SK-N-SH (cell line): ENCODE data around the gene OBP2B. TPM values are rescaled to one million over a fixed set of nuclear protein-coding genes. Genes with fewer than 3 reads are reported as not detected.

Experiments used
- CTCF ChIA-PET: fragments of 300-600, 350-600 bp; formaldehyde crosslinking; extraction: SDS; loops from one replicate; lab custom pipeline; 2021; lab: Yijun Ruan, JAX
- POLR2A ChIA-PET: fragments of 350-600 bp; sonication (Branson Sonifier 250); formaldehyde crosslinking; extraction: SDS; loops from one replicate; lab custom pipeline; 2020; ENCODE audit warnings: antibody characterized with exemption, inconsistent platforms; lab: Yijun Ruan, JAX
- DNase-seq: peaks from one replicate; pipeline ENCODE4 v3.0.0; 2012
- H2AFZ ChIP-seq: fragments of 200-600 bp; sonication (generic); 2 replicates; pipeline ENCODE4 v1.8.1; 2016; ENCODE audit warnings: antibody characterized with exemption, mild to moderate bottlenecking, low read depth
- H3F3A ChIP-seq: fragments of 200-600 bp; sonication (generic); replicated peaks from 2 replicates; pipeline ENCODE3; 2016; ENCODE audit warnings: antibody characterized with exemption, mild to moderate bottlenecking; ENCODE audit not compliant: insufficient read depth
- H3K27ac ChIP-seq, 2 experiments: fragments of 200-500 bp in 1 of 2; fragments of 200-600 bp in 1 of 2; sonication (Bioruptor generic) in 1 of 2; sonication (generic), shearing (Covaris generic) in 1 of 2; 2 replicates each; pipeline versions ENCODE4 v1.5.1 to v1.6.1; 2014 to 2016; ENCODE audit warnings: low read depth in 2 of 2, inconsistent platforms in 1 of 2, low read length in 1 of 2, mild to moderate bottlenecking in 1 of 2, mixed read lengths in 1 of 2
- H3K27me3 ChIP-seq: fragments of 200-600 bp; sonication (generic), shearing (Covaris generic); 2 replicates; pipeline ENCODE4 v1.6.1; 2016; ENCODE audit warnings: mixed run types; ENCODE audit not compliant: insufficient read depth
- H3K36me3 ChIP-seq, 2 experiments: fragments of 200-500 bp in 1 of 2; fragments of 200-600 bp in 1 of 2; sonication (Bioruptor generic) in 1 of 2; sonication (generic) in 1 of 2; replicated peaks in 1 of 2; 2 replicates each; pipeline versions ENCODE3 to v1.5.1; 2014 to 2016; ENCODE audit warnings: low read length in 1 of 2, mild to moderate bottlenecking in 1 of 2; ENCODE audit not compliant: insufficient read depth in 2 of 2, control insufficient read depth in 1 of 2
- H3K4me1 ChIP-seq, 2 experiments: fragments of 200-500 bp in 1 of 2; fragments of 200-600 bp in 1 of 2; sonication (Bioruptor generic) in 1 of 2; sonication (generic), shearing (Covaris generic) in 1 of 2; 2 replicates each; pipeline versions ENCODE4 v1.5.1 to v1.6.1; 2014 to 2016; ENCODE audit warnings: low read depth in 1 of 2, low read length in 1 of 2, mixed run types in 1 of 2; ENCODE audit not compliant: insufficient read depth in 2 of 2, control insufficient read depth in 1 of 2
- H3K4me2 ChIP-seq: fragments of 200-600 bp; sonication (generic), shearing (Covaris generic); 2 replicates; pipeline ENCODE4 v1.6.1; 2017; ENCODE audit warnings: mixed run types
- H3K4me3 ChIP-seq, 2 experiments: fragments of 200-500 bp in 1 of 2; fragments of 200-600 bp in 1 of 2; sonication (Bioruptor generic) in 1 of 2; sonication (generic), shearing (Covaris generic) in 1 of 2; 2 replicates each; pipeline versions ENCODE4 v1.5.1 to v1.8.1; 2014 to 2016; ENCODE audit warnings: low read depth in 2 of 2, inconsistent platforms in 1 of 2, low read length in 1 of 2, mild to moderate bottlenecking in 1 of 2, mixed read lengths in 1 of 2, moderate library complexity in 1 of 2
- H3K79me2 ChIP-seq: fragments of 200-600 bp; sonication (generic); 2 replicates; pipeline ENCODE4 v1.8.1; 2017; ENCODE audit warnings: mild to moderate bottlenecking; ENCODE audit not compliant: insufficient read depth
- H3K9ac ChIP-seq: fragments of 200-600 bp; sonication (generic); 2 replicates; pipeline ENCODE4 v1.6.1; 2017; ENCODE audit warnings: mixed run types
- H3K9me2 ChIP-seq: fragments of 200-600 bp; sonication (generic); 2 replicates; pipeline ENCODE4 v1.6.1; 2017; ENCODE audit warnings: mixed run types
- H3K9me3 ChIP-seq: fragments of 200-600 bp; sonication (generic); 2 replicates; pipeline ENCODE4 v1.6.1; 2017; ENCODE audit warnings: mixed run types, mild to moderate bottlenecking, moderate library complexity
- H4K20me1 ChIP-seq: fragments of 200-600 bp; sonication (generic); 2 replicates; pipeline ENCODE4 v1.6.1; 2017; ENCODE audit warnings: mild to moderate bottlenecking, mixed run types; ENCODE audit not compliant: insufficient read depth
- CHD2 ChIP-seq: fragments of 150-350 bp; IDR thresholded peaks from 2 replicates; pipeline ENCODE4 v1.6.1; 2018; ENCODE audit warnings: low read length; ENCODE audit not compliant: partially characterized antibody
- EP300 ChIP-seq, 2 experiments: IDR thresholded peaks; 2 replicates each; pipeline versions ENCODE4 v1.4.0 to v1.6.1; 2012; ENCODE audit warnings: borderline replicate concordance in 1 of 2, low read depth in 1 of 2, low read length in 1 of 2
- EZH2phosphoT487 ChIP-seq: fragments of 200-600 bp; sonication (generic); IDR thresholded peaks from 2 replicates; pipeline ENCODE4 v1.6.1; 2017; ENCODE audit warnings: low read depth, mixed run types, mild to moderate bottlenecking, antibody characterized with exemption, moderate library complexity, borderline replicate concordance
- FOXJ3 ChIP-seq: sonication (generic); formaldehyde crosslinking; IDR thresholded peaks from 2 replicates; pipeline ENCODE4 v1.5.1; 2020; ENCODE audit warnings: mild to moderate bottlenecking, missing genetic modification reagents
- GATA2 ChIP-seq: sonication (generic); formaldehyde crosslinking; IDR thresholded peaks from 2 replicates; pipeline ENCODE4 v1.5.0; 2020; ENCODE audit warnings: mild to moderate bottlenecking, missing genetic modification reagents
- MXI1 ChIP-seq: IDR thresholded peaks from 2 replicates; pipeline ENCODE4 v1.6.1; 2012; ENCODE audit warnings: mild to moderate bottlenecking, low read depth, low read length, improper control_type of control experiment
- NRF1 ChIP-seq: IDR thresholded peaks from 2 replicates; pipeline ENCODE4 v1.6.1; 2012; ENCODE audit warnings: low read depth, mild to moderate bottlenecking, low read length
- POLR2AphosphoS5 ChIP-seq: IDR thresholded peaks from 2 replicates; pipeline ENCODE4 v1.6.1; 2012; ENCODE audit warnings: low read depth, low read length
- RAD21 ChIP-seq: IDR thresholded peaks from 2 replicates; pipeline ENCODE4 v1.6.1; 2012; ENCODE audit warnings: mild to moderate bottlenecking, low read length
- RCOR1 ChIP-seq: fragments of 150-350 bp; IDR thresholded peaks from 2 replicates; pipeline ENCODE4 v1.6.1; 2017; ENCODE audit warnings: antibody characterized with exemption, low read length
- RXRA ChIP-seq: IDR thresholded peaks from 2 replicates; pipeline ENCODE4 v1.4.0; 2012; ENCODE audit warnings: low read depth, mild to moderate bottlenecking, borderline replicate concordance
- SIN3A ChIP-seq: IDR thresholded peaks from 2 replicates; pipeline ENCODE4 v1.6.1; 2012; ENCODE audit warnings: low read depth, mild to moderate bottlenecking, low read length, moderate library complexity, borderline replicate concordance
- TEAD4 ChIP-seq: IDR thresholded peaks from 2 replicates; pipeline ENCODE4 v1.4.0; 2012; ENCODE audit warnings: mild to moderate bottlenecking, borderline replicate concordance; ENCODE audit not compliant: insufficient read depth
- polyA plus RNA-seq, 3 experiments: library from polyadenylated mRNA; depleted of rRNA; stranded (reverse); fragments of >200 nt; gene quantifications; 2 replicates each; pipeline ENCODE4 v1.2.3, GENCODE V29; 2012
- TF ChIP-seq, protein P1 (sequence below): fragments of 200-600 bp; sonication (generic); IDR thresholded peaks from 2 replicates; pipeline ENCODE4 v1.6.1; 2017; ENCODE audit warnings: antibody characterized with exemption, mild to moderate bottlenecking, moderate library complexity
- TF ChIP-seq, protein P2 (sequence below): IDR thresholded peaks from 2 replicates; pipeline ENCODE4 v1.6.1; 2012; ENCODE audit warnings: mild to moderate bottlenecking, low read depth, low read length, moderate library complexity
- TF ChIP-seq, protein P3 (sequence below): IDR thresholded peaks from 2 replicates; pipeline ENCODE4 v1.4.0; 2012; ENCODE audit warnings: low read depth

The OBP2B gene
- polyA plus RNA-seq, 1 of the 3 experiments (the other 2 are of a cell fraction) = not detected

DNA sequence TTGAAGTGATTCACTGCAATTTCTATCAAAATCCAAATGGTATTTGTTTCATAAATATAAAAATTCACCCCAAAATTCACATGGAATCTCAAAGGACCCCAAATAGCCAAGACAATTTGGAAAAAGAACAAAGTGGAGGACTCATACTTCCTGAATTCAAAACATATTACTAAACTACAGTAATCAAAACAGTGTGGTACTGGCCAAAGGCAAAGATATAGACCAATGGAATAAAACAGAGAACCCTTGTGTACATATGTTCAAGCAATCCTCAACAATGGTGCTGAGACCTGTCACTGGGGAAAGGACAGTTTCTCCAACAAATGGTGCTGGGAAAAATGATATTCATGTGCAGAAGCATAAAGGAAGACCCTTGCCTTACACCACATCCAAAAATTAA is 14.0 kb downstream of the OBP2B start:
- no peaks in the 10 kb centered on the region for H3K36me3 ChIP-seq
- H3K9me3 ChIP-seq = no peaks in the 10 kb centered on the region
- ChIA-PET POLR2A (no interaction called here), CTCF (interaction anchor here (1.2 kb wide), 1 partner anchor 13 kb away, joined by 4 read pairs; no protein-coding TSS in a partner anchor)
- peaks cover 39% of the 10 kb centered on the region for H3K27me3 ChIP-seq
- H3K4me3 ChIP-seq = no peak overlapping the region
- no peaks in the 10 kb centered on the region for H3K9me2 ChIP-seq
- H3K4me1 ChIP-seq = no peaks in the 10 kb centered on the region
- H3K9ac ChIP-seq = no peak overlapping the region
- H3K4me2 ChIP-seq = no peak overlapping the region
- H2AFZ ChIP-seq = no peak overlapping the region
- no peak overlapping the region for H3K27ac ChIP-seq
- no peak for DNase-seq
- H3K79me2 ChIP-seq = no peaks in the 10 kb centered on the region
- H3F3A ChIP-seq = no peaks in the 10 kb centered on the region
- H4K20me1 ChIP-seq = no peaks in the 10 kb centered on the region
- TF ChIP-seq CHD2 = no peak
- no peak for TF ChIP-seq RCOR1
- TF ChIP-seq TEAD4 = no peak
- TF ChIP-seq, protein P1, sequence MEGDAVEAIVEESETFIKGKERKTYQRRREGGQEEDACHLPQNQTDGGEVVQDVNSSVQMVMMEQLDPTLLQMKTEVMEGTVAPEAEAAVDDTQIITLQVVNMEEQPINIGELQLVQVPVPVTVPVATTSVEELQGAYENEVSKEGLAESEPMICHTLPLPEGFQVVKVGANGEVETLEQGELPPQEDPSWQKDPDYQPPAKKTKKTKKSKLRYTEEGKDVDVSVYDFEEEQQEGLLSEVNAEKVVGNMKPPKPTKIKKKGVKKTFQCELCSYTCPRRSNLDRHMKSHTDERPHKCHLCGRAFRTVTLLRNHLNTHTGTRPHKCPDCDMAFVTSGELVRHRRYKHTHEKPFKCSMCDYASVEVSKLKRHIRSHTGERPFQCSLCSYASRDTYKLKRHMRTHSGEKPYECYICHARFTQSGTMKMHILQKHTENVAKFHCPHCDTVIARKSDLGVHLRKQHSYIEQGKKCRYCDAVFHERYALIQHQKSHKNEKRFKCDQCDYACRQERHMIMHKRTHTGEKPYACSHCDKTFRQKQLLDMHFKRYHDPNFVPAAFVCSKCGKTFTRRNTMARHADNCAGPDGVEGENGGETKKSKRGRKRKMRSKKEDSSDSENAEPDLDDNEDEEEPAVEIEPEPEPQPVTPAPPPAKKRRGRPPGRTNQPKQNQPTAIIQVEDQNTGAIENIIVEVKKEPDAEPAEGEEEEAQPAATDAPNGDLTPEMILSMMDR = no peak
- TF ChIP-seq GATA2 (CRISPR knock-in tag) = no peak
- no peak for TF ChIP-seq MXI1
- TF ChIP-seq, protein P2, sequence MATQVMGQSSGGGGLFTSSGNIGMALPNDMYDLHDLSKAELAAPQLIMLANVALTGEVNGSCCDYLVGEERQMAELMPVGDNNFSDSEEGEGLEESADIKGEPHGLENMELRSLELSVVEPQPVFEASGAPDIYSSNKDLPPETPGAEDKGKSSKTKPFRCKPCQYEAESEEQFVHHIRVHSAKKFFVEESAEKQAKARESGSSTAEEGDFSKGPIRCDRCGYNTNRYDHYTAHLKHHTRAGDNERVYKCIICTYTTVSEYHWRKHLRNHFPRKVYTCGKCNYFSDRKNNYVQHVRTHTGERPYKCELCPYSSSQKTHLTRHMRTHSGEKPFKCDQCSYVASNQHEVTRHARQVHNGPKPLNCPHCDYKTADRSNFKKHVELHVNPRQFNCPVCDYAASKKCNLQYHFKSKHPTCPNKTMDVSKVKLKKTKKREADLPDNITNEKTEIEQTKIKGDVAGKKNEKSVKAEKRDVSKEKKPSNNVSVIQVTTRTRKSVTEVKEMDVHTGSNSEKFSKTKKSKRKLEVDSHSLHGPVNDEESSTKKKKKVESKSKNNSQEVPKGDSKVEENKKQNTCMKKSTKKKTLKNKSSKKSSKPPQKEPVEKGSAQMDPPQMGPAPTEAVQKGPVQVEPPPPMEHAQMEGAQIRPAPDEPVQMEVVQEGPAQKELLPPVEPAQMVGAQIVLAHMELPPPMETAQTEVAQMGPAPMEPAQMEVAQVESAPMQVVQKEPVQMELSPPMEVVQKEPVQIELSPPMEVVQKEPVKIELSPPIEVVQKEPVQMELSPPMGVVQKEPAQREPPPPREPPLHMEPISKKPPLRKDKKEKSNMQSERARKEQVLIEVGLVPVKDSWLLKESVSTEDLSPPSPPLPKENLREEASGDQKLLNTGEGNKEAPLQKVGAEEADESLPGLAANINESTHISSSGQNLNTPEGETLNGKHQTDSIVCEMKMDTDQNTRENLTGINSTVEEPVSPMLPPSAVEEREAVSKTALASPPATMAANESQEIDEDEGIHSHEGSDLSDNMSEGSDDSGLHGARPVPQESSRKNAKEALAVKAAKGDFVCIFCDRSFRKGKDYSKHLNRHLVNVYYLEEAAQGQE = no peak
- TF ChIP-seq SIN3A = no peak
- TF ChIP-seq POLR2AphosphoS5 = no peak
- no peak for TF ChIP-seq EZH2phosphoT487
- TF ChIP-seq EP300 (IDR thresholded peaks at IDR 0.05; ENCODE audit: borderline replicate concordance in 1 of 2, low read depth in 1 of 2, low read length in 1 of 2) = no peak
- TF ChIP-seq FOXJ3 = no peak
- TF ChIP-seq RXRA = no peak
- TF ChIP-seq, protein P3, sequence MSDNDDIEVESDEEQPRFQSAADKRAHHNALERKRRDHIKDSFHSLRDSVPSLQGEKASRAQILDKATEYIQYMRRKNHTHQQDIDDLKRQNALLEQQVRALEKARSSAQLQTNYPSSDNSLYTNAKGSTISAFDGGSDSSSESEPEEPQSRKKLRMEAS = no peak
- TF ChIP-seq NRF1 = no peak
- no peak for TF ChIP-seq RAD21
